SKM-1 treated with dmso at 0.1 percent for 144 hours (cell line): ENCODE data around the gene PLIN5.
A peak's percentile ranks its signal among the peaks of the same experiment; 100 is the strongest.

Experiments
- DNase-seq: peaks from one replicate; lab custom pipeline; 2025; ENCODE audit not compliant: unreplicated experiment; lab: John Stamatoyannopoulos, UW

The PLIN5 gene

DNA sequence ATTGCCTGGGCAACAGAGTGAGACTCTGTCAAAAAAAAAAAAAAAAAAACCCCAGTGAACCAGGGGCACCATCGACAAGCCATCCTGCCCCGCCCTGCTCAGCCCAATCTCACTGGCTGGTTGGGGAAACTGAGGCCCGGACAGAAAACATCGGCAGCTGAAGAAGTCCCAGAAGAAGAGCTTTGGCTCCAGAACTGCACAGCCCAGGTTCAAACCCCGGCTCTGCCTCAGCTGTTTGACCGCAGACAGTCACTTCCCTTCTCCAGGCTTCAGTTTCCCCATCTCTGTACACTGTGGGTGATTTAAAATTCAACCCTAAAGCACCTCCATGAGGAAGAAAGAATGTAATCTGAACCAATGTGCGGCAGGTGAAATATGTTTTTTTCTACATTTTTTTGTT lies 33.9 kb upstream of the PLIN5 start:
- DNase-seq: peak; percentile 86

DNA sequence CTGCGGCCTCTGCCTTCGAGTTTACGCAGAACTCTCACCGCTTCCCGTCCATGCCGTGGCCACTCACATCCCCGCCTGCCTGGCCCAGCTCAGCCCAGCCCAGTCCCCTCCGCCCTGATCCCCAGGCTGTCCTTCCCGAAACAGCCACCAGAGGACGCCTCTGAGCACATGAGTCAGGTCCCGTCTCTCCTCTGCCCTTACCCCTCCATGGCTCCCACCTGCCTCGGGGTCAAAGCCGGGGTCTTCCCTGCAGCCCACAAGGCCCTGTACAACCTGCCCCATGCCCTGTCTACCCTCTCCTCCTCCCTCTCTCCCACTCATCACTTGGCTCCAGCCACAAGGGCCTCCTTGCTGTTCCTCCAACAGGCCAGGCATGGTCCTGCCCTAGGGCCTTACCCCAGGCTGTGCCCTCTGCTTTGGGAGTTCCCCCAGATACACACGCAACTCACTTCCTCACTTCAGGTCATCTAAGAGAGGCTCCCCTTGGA lies 32.6 kb upstream of the PLIN5 start:
- peak; percentile 44 for DNase-seq

DNA sequence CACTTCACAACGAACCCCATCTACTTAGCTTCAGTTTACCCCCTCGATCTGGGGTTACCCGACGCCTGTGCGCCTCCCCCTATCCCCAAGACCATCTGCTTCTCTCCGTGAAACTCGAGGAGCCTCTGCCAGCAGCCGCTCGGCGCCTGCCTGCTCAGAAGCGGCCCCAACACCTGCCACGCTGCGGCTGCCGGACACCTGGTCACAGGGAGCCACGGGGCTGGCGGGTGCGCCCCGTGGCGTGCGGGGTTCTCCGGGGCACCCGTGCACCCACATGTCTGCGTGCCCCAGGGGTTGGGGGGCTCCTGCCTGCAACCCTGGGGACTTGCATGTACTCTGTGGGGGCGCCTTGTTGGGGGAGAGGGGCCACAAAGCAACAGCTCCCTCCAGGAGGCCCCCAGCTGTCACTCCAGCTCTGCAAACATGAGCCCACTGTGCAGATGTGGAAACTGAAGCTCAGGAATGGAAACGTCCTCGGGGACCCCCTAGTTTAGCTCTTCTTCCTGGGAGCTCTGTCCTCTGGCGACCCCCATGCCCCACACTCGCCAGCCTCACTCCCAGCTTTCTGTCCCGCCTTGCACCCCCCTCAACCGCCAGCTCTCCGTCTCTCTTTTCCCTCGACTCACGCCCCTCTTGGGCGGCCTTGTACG lies 31.5 kb upstream of the PLIN5 start:
- DNase-seq: no peak

DNA sequence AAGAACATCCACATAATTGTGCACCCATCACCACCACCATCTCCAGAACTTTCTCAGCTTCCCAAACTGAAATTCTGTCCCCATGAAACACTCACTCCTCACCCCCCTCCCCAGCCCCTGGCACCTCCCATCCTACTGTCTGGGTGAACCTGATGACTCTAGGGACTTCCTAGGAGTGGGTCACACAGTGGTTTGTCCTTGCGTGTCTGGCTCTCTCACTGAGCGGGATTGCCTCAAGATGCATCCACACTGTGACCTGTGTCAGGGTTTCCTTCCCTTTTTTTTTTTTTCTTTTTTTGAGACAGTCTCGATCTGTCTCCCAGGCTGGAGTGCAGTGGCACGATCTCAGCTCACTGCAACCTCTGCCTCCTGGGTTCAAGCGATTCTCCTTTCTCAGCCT lies 28.5 kb upstream of the PLIN5 start:
- peak; percentile 76 for DNase-seq

DNA sequence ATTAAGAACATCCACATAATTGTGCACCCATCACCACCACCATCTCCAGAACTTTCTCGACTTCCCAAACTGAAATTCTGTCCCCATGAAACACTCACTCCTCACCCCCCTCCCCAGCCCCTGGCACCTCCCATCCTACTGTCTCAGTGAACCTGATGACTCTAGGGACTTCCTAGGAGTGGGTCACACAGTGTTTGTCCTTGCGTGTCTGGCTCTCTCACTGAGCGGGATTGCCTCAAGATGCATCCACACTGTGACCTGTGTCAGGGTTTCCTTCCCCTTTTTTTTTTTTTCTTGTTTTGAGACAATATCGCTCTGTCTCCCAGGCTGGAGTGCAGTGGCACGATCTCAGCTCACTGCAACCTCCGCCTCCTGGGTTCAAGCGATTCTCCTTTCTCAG lies 27.1 kb upstream of the PLIN5 start:
- DNase-seq: peak; percentile 71

DNA sequence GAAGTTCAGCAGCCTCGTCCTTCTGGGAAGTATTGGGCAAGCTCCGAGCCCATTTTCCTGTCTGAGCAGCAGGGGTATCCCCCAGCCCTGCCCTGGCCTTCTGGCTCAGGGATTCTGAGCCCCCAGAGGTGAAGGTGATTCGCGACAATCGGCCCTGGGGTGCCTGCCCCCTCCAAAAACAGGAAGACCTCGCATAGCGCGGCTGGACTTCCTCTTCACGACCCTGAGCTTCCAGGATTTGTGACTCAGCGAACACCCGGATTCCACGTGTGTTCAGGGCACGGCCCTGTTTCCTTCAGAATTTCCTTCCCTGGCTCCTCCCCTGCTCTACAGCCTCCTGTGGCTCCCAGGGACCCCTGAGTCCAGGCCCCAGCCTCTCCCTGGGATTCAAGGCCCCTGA lies 24.5 kb upstream of the PLIN5 start, which contains the start of gene SEMA6B:
TSS of gene SEMA6B (minus strand) at position 116 of the 400 bp plus-strand sequence. CDS start 1,227 bp downstream, outside the sequence.
- DNase-seq: no peak

DNA sequence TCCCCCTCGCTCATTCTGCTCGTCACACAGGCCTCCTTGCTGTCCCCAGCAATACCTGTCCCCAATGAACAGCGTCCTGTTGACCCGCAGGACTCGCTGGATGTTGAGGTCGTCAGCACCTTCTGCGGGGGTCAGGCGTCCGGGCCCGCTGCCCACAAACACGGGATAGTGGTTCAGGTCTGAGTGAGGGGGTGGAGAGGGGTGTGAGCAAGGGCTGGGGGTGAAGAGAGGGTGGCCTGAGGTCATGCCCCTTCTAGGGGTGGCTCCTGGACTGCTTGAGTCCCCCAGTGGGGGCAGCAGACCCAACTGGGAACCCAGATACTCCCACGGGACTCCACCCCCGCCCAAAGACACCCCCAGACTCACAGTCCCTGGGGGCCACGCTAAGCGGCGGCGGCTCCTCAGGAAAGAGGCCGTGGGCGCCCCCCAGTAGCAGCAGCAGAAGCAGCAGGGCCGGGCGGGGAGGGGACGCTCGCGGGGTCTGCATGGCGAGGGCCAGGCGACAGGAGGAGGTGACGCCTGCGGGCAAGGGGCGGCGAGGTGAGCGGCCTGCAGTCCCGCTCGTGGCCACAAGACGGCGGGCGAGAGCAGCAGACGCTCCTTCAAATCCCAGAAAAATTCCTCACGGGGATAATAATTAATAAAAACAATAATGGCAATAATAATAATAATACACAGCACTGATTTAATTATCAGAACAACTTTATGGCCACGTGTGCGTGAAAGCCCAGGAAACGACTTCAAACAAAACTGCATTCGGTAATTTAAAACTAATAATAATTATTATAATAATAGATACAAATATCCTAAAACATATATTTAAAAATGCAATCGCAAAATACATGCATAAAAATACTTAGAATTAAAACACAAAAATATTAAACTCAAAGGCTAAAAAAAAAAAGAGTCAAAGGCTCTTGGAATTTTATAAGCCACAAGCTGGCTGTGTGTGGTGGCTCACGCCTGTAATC lies 23.2 kb upstream of the PLIN5 start:
- DNase-seq: no peak

DNA sequence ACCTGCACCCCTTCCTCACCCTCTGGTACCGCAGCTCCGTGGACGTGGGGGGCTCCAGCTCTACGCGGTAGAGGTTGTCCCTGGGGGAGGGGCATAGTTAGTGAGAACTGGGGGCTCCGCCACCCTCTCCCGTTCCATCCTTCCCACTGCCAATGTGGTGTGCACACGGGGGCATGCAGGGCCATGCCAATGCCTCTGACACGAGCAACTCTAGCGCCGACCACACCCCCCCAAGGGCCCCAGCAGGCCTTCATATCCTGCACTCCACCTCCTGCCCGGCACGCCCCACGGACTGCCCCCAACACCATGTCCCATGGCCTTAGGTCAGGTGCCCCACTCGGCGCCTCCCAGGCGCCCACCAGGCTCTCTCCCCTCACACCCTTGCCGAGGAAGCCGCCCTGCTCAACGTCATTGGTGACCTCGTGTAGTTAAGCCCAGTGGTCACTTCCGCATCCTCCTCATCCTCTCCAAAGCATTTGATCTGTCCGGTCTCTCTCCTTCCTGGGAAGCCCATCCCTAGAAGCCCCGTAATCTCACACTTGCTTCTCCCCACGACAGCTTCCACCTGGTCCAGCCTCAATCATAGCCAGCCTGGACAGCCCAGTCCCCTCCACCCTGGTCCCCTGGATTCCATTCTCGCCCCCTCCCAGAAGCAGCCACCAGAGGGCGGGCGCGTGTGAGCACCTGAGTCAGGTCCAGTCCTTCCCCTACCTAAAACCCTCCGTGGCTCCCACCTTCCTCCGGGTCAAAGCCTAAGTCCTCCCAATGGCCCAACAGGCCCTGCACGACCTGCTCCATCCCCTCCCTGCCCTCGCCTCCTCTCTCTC lies 22.3 kb upstream of the PLIN5 start:
- DNase-seq: no peak

DNA sequence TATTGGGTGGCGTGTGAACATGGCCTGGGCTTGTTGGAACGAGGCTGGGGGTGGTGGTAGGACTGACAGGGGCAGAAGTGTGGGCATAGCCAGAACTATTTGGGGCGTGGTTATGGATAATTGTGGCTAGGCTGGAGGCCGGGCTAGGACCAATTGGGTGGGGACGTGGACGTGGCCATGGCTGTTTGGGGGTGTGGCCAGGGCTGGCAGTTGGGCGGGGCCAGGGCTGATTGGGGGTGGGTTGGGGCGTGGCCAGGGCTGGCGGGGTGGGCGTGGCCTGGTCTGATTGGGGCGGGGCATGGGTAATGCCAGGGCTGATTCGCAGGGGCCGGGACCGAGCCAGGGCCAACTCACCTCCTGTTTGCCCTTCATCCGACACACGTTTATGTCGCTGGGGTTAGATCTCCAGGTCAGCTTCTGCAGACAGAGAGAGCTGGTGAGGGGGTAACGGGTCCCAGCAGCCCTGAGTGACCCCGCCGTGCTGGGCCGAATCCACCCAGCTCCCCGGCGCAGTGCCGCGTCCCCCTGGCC lies 21.6 kb upstream of the PLIN5 start:
- peak; percentile 12 for DNase-seq

DNA sequence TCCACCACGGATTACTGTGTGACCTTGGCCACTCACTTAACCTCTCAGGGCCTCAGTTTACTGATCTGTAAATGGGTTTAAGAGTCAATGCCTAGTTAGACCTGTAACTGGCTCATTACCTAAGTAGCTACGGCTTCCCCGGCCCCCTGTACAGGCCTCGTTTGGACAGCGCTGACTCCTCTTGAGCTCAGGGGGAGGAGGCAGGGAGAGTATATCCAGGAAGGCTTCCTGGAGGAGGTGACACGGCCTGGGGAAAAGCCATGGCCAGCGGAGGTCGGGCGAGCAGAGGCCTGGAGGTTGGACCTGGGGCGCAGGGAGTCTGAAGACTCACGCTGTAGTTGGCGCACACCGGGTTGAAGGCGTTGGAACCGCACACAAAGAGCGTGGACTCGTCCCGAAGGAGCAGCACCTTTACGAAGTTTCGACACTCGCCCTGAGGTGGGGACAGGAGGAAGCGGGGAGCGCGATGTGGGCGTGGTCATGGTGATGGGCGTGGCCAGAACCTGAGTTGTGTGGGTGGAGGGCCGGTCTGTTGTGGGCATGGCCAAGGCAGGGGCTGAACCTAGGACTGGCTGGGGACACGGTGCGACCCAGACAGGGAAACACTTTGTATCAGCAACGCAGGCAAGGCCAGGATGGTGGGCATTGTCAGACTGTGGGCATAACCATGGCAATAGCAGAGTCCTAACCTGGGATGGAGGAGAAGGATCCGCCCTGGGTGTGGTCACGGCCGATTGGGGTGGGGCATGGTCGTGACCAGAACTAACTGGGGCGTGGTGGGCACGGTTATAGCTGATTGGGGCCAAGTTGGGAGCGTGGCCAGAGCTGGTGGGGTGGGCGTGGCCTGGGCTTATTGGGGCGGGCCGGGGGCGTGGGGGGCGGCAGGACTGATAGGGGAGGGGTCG lies 20.9 kb upstream of the PLIN5 start:
- no peak for DNase-seq

DNA sequence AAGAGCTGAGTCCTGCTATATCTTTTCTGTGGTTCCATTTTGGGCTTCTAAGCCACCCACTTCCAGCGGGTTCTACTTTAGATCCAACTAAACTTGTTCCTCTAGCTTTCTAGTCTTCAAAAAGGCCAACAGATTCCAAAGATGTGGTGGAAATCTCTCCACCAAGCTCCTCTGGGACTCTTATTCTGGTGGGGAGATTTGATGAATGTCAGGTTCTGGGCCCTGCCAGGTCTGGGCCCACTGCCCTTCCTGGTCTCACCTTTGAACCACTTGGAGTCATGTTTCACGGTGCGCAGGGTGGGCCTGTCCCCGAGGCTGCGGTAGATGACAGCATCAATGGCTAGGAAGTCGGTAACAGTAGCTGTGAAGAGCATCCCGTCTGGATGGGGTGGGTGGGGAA lies 19.7 kb upstream of the PLIN5 start:
- no peak for DNase-seq

DNA sequence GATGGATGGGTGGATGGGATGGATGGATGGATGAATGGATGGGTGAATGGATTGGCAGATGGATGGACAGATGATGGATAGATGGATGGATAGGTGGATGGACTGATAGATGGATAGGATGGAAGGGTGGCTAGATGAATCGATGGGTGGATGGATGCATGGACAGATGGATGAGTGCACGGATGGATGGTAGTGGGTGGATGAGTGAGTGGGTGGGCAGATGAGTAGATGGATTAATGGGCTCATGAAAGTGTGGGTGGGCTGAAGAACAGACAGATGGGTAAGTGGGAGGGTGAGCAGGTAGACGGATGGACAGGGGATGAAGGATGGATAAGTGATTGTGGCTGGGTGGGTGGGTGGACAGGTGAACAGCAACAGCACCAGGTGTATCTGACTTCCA lies 18.8 kb upstream of the PLIN5 start:
- no peak for DNase-seq

DNA sequence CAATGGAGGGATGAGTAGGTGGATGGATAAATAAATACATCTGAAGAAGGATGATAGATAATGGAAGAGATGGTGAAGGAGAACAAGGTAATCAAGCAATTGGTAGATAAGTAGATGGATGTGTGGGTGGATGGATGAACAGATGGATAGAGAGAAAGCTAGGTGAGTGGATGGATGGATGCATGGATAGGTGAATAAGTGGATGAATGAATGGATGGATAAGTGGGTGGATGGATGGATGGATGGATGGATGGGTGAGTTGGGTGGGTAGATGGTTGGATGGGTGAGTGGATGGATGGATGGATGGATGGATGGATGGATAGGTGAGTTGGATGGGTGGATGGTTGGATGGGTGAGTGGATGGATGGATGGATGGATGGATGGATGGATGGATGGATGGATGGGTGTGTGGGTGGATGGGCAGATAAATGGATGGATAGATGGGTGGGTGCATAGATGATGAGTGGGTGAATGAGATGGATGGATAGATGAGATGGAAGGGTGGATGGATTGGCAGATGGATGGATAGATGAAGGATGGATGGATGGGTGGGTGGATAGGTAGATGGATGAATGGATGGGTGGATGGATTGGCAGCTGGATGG lies 18.2 kb upstream of the PLIN5 start:
- DNase-seq: no peak

DNA sequence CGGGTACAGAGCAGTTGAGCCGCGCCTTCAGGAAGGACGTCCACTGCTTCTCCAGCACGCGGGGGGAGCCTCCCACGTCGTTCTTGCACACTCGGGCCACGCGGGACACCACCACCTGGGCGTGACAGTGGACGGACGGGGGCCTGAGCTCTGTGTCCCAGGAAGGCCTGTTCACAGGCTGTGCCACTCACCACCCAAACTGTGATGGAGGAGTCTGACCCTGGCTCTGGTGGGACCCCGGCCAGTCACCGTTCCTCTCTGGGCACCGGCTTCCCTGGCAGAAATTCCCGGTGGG lies 17.4 kb upstream of the PLIN5 start:
- no peak for DNase-seq

DNA sequence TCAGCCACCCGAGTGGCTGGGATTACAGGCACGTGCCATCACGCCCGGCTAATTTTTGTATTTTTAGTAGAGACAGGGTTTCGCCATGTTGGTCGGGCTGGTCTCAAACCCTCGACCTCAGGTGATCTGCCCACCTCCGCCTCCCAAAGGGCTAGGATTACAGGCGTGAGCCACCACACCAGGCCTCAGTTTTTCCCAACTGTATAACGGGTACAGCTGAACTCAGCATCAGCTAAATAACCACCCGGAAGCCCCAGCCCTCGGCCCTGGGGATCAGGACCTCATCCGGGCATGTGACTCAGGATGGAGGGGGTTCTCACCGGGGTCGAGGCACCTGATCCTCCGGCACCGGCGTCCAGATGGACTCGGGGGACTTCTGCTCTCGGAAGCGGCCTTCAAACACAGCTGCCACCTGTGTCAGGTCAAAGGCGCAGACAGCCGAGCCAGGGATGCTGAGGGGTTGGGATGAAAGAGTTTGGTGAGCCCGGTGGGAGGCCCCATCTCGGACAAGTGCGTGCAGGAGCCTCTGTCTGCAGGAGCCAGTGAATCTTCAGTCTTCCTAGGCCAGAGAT lies 15.5 kb upstream of the PLIN5 start:
- no peak for DNase-seq

DNA sequence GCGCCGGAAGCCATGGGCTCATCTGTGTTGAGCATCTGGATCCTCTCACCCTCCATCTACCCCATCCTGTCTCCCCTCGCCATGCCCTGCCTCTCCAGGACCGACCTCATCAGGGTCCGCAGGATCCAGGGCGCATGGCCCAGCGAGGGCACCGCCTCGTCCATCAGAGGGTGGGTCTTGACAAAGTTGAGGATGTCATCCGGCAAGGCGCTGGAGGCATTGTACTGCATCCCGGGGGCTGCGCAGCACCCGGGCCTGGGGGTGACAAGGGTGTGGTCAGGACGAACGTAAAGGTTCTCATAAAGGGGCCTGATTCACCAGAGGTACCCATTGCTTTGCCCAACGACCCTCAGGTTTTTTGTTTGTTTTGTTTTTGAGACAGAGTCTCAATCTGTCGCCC lies 15.0 kb upstream of the PLIN5 start:
- no peak for DNase-seq

DNA sequence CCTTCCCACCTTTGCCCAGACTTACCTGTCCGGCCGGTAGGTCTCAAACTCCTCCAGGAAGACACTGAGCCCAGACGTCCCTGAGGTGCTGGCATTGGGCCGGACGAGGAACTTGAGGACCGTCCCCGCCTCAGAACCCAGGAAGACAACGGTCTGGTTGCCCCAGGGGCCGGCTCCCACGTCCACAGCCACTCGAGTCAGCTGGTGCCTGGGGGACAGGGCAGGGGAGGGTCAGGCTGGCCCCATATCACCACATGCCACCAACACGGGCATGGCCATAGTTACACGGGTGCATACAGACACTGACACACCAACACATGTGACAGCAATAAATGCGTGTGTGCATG lies 13.2 kb upstream of the PLIN5 start:
- DNase-seq: no peak

DNA sequence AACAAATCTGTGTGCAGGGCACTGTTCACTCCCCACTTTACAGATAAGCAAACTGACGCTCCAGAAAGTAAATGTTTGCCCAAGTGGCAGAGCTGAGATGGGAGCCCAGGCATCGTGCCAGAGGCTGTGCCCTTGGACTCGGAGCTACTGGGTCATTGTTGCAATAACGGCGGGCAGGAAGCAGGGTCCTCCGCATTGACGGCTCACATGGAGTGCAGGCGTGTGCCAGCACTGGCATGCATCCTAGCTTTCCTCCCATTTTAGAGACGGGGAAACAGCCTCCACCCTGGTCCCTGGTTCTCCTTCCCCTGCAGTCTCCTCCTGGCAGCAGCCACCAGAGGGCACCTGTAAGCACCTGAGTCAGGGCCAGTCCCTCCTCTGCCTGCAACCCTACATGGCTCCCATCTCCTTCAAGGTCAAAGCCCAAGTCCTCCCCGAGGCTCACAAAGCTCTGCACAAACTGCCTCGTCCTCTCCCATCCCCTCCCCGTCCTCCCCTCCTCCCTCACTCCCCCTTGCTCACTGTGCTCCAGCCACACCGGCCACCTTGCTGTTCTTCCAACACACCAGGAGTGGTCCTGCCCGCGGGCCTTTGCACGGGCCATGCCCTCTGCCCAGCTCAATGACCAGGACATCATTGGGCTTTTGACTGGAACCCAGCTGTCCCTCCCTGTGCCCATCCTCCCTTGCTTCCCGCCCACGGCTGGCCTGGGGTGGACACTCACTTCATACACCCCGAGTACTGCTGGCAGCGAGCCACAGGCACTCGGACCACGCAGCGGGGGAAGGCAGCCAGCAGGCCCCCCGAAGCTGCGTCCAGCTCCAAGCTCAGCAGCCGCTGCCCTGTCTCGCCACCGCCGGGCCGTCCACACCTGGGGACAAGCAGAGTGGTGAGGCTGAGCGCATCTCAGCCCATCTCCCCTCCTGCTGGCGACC lies 12.5 kb upstream of the PLIN5 start:
- DNase-seq: no peak
